C1 segment of cervical spinal cord (tissue), 14 donors: ENCODE measurements around the gene IL17B.

Experiments used
- DNase-seq, 14 donors: peaks; one replicate each; lab custom pipeline; 2025; lab: John Stamatoyannopoulos, UW

The IL17B gene

GRCh38 chr5:149358868-149359495 is 20.1 kb downstream of the IL17B start:
- peak in 5 of 14 donors; percentile 4 to 35 (median 16) for DNase-seq

GRCh38 chr5:149358294-149358651 is 20.8 kb downstream of the IL17B start:
- peak in 8 of 14 donors; percentile 51 to 75 (median 66) for DNase-seq

- peak; percentile 68 to 98 (median 92) for DNase-seq
These were observed 21.5 kb downstream of the IL17B start, which contains the start of gene PCYOX1L for GRCh38 chr5:149357370-149358293. TSS of gene PCYOX1L (plus strand) at chr5:149358046. CDS start at chr5:149358069, 23 bp downstream.

- no peak for DNase-seq
These were observed 22.7 kb downstream of the IL17B start for GRCh38 chr5:149356391-149356790.

GRCh38 chr5:149355688-149356087 is 23.4 kb downstream of the IL17B start:
- no peak for DNase-seq

- DNase-seq: no peak
These were observed 25.2 kb downstream of the IL17B start for GRCh38 chr5:149353911-149354310.

- no peak for DNase-seq
These were observed 26.9 kb downstream of the IL17B start for GRCh38 chr5:149352169-149352568.

- DNase-seq: no peak
These were observed 29.7 kb downstream of the IL17B start for GRCh38 chr5:149349382-149349781.

GRCh38 chr5:149348518-149348917 is 30.6 kb downstream of the IL17B start:
- DNase-seq: no peak

GRCh38 chr5:149345892-149346222 is 33.2 kb downstream of the IL17B start:
- peak in 2 of 14 donors; percentile 37 to 42 for DNase-seq

GRCh38 chr5:149345147-149345891 is 33.8 kb downstream of the IL17B start, which contains the start of gene GRPEL2:
TSS of gene GRPEL2 (plus strand) at chr5:149345499. CDS start at chr5:149345540, 41 bp downstream.
- peak; percentile 65 to 96 (median 92) for DNase-seq

- DNase-seq: no peak
These were observed 34.9 kb downstream of the IL17B start for GRCh38 chr5:149344151-149344550.

GRCh38 chr5:149341876-149342275 is 37.2 kb downstream of the IL17B start:
- no peak for DNase-seq

GRCh38 chr5:149340920-149341319 is 38.2 kb downstream of the IL17B start:
- DNase-seq: no peak

GRCh38 chr5:149338364-149338763 is 40.7 kb downstream of the IL17B start:
- DNase-seq: no peak

GRCh38 chr5:149337736-149338135 is 41.4 kb downstream of the IL17B start:
- no peak for DNase-seq

- DNase-seq: no peak
These were observed 45.2 kb downstream of the IL17B start for GRCh38 chr5:149333711-149334443.

- no peak for DNase-seq
These were observed 50.9 kb downstream of the IL17B start for GRCh38 chr5:149328177-149328576.

- no peak for DNase-seq
These were observed 52.5 kb downstream of the IL17B start for GRCh38 chr5:149326611-149327010.

- no peak for DNase-seq
These were observed 53.2 kb downstream of the IL17B start for GRCh38 chr5:149325894-149326293.

- no peak for DNase-seq
These were observed 53.8 kb downstream of the IL17B start for GRCh38 chr5:149325166-149325735.
